ENCODE results near the gene YWHAB.
"Not testable (repeated sequence)": the region's sequence is repeated elsewhere in the genome, so short reads cannot be mapped to it uniquely, and the experiment has no call there.

YWHAB gene

DNA sequence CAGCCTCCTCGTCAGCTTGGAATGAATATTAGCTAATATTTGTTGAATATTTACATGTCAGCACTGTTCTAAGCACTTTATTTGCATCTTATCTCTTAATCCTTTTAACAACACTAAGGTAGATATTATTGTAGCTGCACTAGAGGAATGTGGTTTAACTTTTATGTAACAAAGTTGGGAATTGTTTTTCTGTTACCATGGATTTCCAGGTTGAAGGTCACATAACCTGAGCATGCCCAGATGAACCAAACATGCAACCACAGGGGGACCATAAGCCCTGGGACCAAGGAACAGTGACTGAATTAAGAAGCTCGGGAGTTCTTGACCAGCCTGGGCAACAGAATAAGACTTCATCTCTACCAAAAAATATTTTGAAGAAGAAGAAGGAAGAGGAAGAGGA, 29.1 kb upstream of the YWHAB start:
- TF ChIP-seq, protein P1, sequence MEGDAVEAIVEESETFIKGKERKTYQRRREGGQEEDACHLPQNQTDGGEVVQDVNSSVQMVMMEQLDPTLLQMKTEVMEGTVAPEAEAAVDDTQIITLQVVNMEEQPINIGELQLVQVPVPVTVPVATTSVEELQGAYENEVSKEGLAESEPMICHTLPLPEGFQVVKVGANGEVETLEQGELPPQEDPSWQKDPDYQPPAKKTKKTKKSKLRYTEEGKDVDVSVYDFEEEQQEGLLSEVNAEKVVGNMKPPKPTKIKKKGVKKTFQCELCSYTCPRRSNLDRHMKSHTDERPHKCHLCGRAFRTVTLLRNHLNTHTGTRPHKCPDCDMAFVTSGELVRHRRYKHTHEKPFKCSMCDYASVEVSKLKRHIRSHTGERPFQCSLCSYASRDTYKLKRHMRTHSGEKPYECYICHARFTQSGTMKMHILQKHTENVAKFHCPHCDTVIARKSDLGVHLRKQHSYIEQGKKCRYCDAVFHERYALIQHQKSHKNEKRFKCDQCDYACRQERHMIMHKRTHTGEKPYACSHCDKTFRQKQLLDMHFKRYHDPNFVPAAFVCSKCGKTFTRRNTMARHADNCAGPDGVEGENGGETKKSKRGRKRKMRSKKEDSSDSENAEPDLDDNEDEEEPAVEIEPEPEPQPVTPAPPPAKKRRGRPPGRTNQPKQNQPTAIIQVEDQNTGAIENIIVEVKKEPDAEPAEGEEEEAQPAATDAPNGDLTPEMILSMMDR (IDR thresholded peaks at IDR 0.05; ENCODE audit: low read depth, low read length), result no peak
- H3K4me3 ChIP-seq (replicated peaks in 1 of 2; ENCODE audit: low read depth in 2 of 2, low read length in 2 of 2), result no peak overlapping the region
- DNase-seq (ENCODE audit: low read depth in 2 of 2), result no peak

DNA sequence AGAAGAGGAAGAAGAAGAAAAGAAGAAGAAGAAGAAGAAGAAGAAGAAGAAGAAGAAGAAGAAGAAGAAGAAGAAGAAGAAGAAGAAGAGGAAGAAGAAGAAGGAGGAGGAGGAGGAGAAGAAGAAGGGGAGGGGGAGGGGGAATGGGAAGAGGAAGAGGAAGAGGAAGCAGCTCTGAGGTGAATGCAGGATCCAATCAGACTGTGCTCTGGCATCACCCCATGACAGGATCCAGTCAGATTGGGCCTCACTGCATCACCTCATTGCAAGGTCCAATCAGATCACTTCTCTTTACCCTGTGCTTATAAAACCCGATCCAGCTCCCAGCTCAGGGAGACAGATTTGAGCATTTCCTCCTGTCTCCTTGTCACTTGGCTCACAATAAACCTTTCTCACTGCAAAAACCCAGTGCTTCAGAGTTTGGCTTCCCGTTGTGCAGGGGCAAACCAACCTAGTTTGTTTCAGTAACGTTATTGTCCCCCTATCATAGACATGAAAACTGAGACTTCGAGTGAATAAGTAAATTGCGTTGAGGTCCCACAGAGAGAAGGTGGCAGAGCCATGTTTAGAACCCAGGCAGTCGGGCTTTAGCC, 28.6 kb upstream of the YWHAB start:
- H3K4me3 ChIP-seq (replicated peaks in 1 of 2; ENCODE audit: low read depth in 2 of 2, low read length in 2 of 2), result no peak overlapping the region
- no peak for DNase-seq (ENCODE audit: low read depth in 2 of 2)
- TF ChIP-seq, protein P1 (IDR thresholded peaks at IDR 0.05; ENCODE audit: low read depth, low read length), result no peak

DNA sequence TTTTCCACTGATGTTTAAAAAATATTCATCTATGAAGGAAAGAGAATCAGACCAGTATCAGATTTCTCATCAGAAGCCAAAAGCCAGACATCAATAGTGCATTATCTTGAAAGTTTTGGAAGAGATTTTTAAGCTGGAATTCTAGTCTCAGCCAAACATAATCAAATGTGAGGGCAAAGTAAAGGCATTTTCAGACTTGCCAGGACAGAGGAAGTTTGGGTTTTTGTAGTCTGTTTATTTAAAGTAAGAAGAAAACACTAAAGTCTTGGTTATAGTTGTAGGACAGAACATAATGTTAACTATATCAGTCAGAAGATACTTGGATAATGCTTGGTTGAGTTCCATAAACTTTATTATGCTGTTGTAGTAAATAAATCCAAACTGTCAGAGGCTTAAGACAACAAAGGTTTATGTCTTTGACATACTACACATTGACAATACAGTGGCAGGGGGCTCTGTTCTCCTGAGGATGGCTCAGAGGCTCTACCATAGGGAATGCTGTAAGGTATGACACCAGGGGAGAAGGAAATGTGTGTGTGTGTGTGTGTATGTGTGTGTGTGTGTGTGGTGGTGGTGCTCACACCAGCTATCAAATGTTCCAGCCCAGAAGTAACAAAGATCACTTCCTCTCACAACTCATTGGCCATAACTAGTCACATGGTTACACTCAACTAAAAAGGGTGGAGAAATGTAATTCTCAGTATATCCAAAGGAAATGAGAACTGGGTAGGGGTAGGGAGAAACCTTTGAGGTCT, 26.7 kb upstream of the YWHAB start:
- DNase-seq (ENCODE audit: low read depth in 2 of 2), result peak in 1 of 2 donors; percentile 9
- TF ChIP-seq, protein P1 (IDR thresholded peaks at IDR 0.05; ENCODE audit: low read depth, low read length), result no peak
- H3K4me3 ChIP-seq (replicated peaks in 1 of 2; ENCODE audit: low read depth in 2 of 2, low read length in 2 of 2), result no peak overlapping the region

DNA sequence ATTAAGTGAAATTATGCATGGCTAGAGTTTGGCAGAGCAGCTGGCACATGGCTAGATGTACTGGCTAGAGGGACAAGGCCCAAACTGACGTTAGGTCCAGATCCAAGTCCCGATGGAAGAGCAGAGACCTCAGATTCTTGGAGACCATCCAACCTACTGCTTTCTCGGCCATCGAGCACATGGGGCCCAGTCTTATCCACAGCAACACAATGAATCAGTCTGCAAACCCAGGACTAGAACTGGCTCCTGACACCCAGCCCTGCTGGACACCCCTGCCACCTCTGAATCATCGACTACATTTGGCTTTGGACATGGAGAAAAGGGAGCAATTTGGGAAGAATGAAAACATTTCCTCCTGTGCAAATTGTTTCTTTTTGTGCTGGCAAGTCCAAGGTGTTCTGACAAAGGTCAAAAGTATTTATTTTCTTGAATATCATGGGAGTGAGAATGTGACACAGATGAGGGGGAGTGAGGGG, 23.9 kb upstream of the YWHAB start:
- TF ChIP-seq, protein P1 (IDR thresholded peaks at IDR 0.05; ENCODE audit: low read depth, low read length), result no peak
- no peak overlapping the region for H3K4me3 ChIP-seq (replicated peaks in 1 of 2; ENCODE audit: low read depth in 2 of 2, low read length in 2 of 2)
- DNase-seq (ENCODE audit: low read depth in 2 of 2), result peak; percentile 69 to 73

DNA sequence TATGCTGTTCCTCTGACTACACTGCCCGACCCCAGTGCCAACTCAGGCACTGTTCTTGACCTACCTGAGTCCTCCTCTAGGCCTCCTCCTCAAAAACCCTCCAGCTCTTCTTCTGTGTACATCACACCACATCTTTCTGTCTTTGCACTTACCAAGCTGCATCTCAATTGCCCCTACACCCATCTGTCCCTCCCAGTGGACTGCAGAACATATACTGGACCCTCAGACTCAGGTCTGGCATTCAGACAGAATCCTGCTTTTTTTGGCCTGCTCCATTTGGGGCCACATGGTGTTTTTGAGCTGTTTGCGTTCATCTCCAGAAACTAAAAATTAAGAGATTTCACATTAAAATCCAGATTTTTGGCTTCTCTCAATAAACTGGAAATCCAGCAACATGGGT, 23.2 kb upstream of the YWHAB start:
- H3K4me3 ChIP-seq (replicated peaks in 1 of 2; ENCODE audit: low read depth in 2 of 2, low read length in 2 of 2), result no peak overlapping the region
- TF ChIP-seq, protein P1 (IDR thresholded peaks at IDR 0.05; ENCODE audit: low read depth, low read length), result no peak
- no peak for DNase-seq (ENCODE audit: low read depth in 2 of 2)

DNA sequence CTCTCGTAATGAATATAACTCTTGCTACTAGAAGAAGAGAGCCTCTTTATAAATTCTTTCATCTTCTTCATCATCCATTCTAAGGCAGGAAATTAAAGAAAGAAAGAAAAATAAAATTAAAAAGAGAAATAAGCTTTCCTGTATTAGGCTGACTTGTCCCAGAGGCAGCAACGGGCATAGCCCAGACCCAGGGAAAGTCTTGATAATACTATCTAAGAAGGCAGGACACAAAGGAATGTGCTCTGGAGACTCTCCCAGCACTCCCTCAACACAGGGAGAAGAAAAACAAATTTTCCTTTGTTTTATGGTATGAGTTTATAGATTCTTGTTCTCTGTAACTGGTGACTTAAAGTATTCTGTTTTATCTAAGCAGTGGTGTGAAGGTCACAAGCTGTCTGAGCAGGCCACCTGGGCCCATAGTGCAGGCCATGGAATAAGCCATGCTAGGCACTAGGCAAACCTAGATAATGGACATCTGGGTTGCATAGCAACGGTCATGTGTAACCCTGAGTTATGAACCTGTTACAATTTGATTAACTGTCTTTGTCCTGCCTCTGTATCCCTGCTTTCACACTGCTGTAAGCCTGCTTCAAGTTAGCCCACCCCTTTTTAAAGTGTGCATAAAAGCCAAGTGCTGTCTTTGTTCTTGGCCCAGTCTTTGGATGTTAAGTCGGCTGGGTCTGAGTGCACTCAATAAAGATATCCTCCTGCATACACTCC, 22.0 kb upstream of the YWHAB start:
- peak in 1 of 2 donors; percentile 34 for DNase-seq (ENCODE audit: low read depth in 2 of 2)

DNA sequence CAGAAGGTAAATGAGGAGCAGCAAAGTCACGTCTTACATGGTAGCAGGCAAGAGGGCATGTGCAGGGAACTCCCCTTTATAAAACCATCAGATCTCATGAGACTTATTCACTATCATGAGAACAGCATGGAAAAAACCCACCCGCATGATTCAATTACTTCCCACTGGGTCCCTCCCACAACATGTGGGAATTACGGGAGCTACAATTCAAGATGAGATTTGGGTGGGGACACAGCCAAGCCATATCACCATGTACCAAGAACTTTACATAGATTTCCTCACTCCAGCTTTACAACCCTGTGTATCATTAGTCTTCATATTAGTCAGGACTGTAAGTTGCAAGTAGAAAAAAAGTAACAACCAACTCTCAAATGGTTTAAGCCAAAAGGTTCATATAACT, 21.0 kb upstream of the YWHAB start:
- not testable (repeated sequence) for DNase-seq (ENCODE audit: low read depth in 2 of 2); H3K4me3 ChIP-seq (replicated peaks in 1 of 2; ENCODE audit: low read depth in 2 of 2, low read length in 2 of 2)

More for the DNA sequence above, 22.0 kb upstream of the YWHAB start:
- H3K4me3 ChIP-seq (replicated peaks in 1 of 2; ENCODE audit: low read depth in 2 of 2, low read length in 2 of 2), result not testable (repeated sequence)

Data from cardiac fibroblast (primary cell).